ENCODE measurements around the gene PCSK5.

Gene PCSK5

GRCh38 chr9:76109953-76110352, 219.5 kb downstream of the PCSK5 start:
- intact Hi-C loops (cut with DNase I) = no loop called here
- DNase-seq = no peak

- intact Hi-C loops (cut with DNase I) = no loop called here
- DNase-seq = no peak
Measured at GRCh38 chr9:76112151-76112550, 221.7 kb downstream of the PCSK5 start.

- DNase-seq = no peak
- intact Hi-C loops (cut with DNase I) = no loop called here
Measured at GRCh38 chr9:76114144-76114543, 223.7 kb downstream of the PCSK5 start.

GRCh38 chr9:76115396-76115795, 224.9 kb downstream of the PCSK5 start:
- intact Hi-C loops (cut with DNase I) = no loop called here
- DNase-seq = no peak

- intact Hi-C loops (cut with DNase I) = no loop called here
- DNase-seq = no peak
Measured at GRCh38 chr9:76115982-76116646, 225.6 kb downstream of the PCSK5 start.

DNA sequence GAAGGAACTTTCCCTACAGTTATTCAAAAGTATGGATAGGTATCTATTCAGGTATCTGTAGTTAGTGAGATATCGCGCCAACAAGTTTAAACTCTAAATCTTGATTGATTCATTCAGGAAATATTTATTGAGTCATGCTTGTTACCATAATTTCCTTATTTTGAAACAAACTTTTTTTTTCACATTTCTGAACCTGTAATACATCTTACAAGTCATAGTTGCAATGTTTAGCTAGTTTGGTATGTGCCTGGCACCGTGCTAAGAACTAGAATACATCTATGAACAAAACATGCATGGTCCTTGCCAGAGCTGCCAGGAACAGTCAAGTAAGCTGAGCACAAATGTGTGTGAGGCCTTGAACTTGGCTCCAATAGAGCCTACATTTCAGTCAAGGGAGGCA, 226.4 kb downstream of the PCSK5 start:
- intact Hi-C loops (cut with DNase I) = no loop called here
- no peak for DNase-seq

DNA sequence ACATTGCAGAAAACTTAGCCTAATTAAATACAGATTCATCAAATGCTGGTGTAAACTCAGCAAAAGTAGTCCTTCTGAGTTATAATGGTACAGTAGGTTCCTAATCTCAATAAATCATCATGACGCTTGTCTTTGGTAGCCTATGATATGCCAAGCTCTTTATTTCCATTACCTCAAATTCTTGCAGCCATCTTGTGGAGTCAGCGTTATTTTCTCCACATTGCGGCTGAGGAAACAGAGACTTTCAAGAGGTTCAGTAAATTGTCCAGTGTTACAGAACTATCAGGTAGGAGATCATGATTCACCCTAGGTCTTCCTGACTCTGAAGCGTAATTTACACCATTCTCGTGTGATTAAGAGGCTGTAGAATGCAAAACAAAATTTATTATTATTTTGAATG, 237.2 kb downstream of the PCSK5 start:
- intact Hi-C loops (cut with DNase I) = no loop called here
- DNase-seq = no peak

GRCh38 chr9:76135902-76136301, 245.4 kb downstream of the PCSK5 start:
- intact Hi-C loops (cut with DNase I) = no loop called here
- DNase-seq = no peak

GRCh38 chr9:76136986-76137385, 246.5 kb downstream of the PCSK5 start:
- intact Hi-C loops (cut with DNase I) = no loop called here
- no peak for DNase-seq

DNA sequence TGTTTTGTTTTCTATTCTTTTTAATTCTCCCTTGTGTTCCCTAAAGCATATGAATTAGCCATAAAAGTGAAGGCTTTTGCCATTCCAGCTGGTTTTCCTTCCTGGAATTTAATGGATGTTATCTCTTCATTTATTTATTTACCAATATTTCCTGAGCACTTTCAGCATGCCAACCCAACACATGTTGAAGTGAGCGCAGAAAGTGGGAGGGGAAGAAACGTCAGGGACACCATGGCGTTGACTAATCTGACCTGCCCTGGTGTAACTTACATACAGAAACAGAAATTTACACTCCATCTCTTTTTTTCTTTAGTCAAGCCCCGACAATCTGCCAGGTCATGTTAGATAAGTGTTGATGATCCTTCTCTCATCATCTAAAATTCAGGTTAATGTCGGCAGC, 247.5 kb downstream of the PCSK5 start:
- DNase-seq = no peak
- intact Hi-C loops (cut with DNase I) = no loop called here

GRCh38 chr9:76138360-76138759, 247.9 kb downstream of the PCSK5 start:
- intact Hi-C loops (cut with DNase I) = no loop called here
- DNase-seq = no peak

DNA sequence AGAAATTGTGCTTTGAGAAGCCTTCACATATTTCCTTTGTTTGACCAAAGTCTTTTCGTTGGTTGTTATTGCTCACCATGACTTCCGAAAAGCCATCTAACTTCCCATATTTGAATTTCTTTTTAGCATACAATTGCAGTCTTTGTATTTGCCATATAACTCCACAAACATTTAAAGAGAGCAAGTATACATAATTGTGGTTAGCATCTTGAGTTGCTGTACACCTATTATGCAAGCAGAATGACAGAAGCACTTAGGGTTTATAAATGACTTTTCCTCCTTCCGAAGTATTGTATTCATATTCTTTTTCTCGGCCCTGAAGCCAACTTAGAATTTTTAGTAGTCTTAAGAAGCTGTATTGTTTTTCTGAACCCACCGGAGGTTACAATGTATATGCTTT, 253.4 kb downstream of the PCSK5 start:
- no peak for DNase-seq
- intact Hi-C loops (cut with DNase I) = no loop called here

- peak in 1 of 10 donors; percentile 24 for DNase-seq
- intact Hi-C loops (cut with DNase I) = no loop called here
Measured at GRCh38 chr9:76150013-76150412, 259.5 kb downstream of the PCSK5 start.

GRCh38 chr9:76151267-76151666, 260.8 kb downstream of the PCSK5 start:
- intact Hi-C loops (cut with DNase I) = no loop called here

GRCh38 chr9:76153339-76153738, 262.9 kb downstream of the PCSK5 start:
- intact Hi-C loops (cut with DNase I) = no loop called here

More at GRCh38 chr9:76151267-76151666, 260.8 kb downstream of the PCSK5 start:
- no peak for DNase-seq

GRCh38 chr9:76153902-76154629, 263.6 kb downstream of the PCSK5 start:
- intact Hi-C loops (cut with DNase I) = no loop called here
- DNase-seq = no peak

More at GRCh38 chr9:76153339-76153738, 262.9 kb downstream of the PCSK5 start:
- DNase-seq = no peak

- DNase-seq = no peak
- intact Hi-C loops (cut with DNase I) = no loop called here
Measured at GRCh38 chr9:76155361-76155760, 264.9 kb downstream of the PCSK5 start.

DNA sequence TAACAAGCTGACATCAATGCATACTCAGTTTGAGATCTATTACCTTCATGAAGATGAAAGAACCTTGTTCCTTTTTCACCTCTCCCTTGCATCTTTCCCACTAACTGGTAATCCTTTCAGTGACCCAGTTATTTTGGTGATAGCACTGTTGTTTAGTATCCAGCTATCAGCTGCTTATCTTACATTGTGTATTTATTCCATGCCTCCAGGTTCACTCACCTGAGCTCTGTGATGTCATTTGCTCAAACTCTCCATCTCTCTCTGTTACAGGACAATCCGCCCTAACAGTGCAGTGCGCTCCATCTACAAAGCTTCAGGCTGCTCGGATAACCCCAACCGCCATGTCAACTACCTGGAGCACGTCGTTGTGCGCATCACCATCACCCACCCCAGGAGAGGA, 268.2 kb downstream of the PCSK5 start:
- DNase-seq = peak in 1 of 10 donors; percentile 35
- intact Hi-C loops (cut with DNase I) = no loop called here

- intact Hi-C loops (cut with DNase I) = no loop called here
- no peak for DNase-seq
Measured at GRCh38 chr9:76159293-76159926, 268.9 kb downstream of the PCSK5 start.

DNA sequence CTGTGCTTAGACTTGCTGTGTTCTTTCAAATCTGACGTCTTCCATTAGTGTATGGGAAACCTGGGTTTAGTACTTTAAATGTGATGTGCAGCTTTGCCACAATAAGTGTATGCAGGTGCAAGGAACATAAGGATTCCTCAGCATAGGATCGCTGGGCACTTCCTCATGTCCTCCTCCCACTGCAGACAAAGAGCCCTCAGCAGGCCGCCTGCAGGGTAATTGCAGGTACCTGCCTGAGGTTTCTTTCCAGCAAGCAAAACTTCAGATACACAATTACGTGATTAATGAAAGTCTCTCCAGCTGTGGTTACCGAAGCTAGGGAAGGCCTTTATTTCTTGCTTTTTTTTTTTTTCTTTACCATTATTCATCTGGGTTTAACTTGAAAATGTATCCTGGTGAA, 270.6 kb downstream of the PCSK5 start:
- intact Hi-C loops (cut with DNase I) = no loop called here
- DNase-seq = no peak

DNA sequence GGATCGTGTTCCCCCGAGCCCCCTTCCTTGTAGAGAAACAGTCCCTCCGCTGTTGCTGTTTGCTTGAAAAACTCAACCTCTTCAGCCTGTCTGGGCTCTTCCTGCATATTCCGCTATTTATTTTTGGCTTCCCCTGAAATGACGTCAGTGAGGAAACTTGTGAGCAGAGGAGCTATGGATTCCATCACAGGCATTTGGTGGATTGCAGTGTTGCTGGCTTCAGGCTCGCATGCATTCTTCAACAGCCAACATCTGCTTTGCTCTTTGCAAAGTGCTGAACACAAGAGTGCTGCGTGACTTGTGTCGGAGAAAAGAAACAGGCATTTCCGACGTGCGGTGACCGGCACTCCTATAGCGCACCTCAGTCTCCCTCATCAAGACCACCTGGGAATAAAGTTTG, 271.1 kb downstream of the PCSK5 start:
- intact Hi-C loops (cut with DNase I) = no loop called here
- peak in 1 of 10 donors; percentile 59 for DNase-seq

Data from posterior cingulate gyrus (tissue), 11 donors.